ENCODE measurements around the gene RDH5. TPM values are rescaled to one million over a fixed set of nuclear protein-coding genes. Genes with fewer than 3 reads are reported as not detected.
A peak's percentile ranks its signal among the peaks of the same experiment; 100 is the strongest.

Gene RDH5
- total and polyA plus RNA-seq, 4 donors: 3.1 to 5.4 (median 3.9) TPM

DNA sequence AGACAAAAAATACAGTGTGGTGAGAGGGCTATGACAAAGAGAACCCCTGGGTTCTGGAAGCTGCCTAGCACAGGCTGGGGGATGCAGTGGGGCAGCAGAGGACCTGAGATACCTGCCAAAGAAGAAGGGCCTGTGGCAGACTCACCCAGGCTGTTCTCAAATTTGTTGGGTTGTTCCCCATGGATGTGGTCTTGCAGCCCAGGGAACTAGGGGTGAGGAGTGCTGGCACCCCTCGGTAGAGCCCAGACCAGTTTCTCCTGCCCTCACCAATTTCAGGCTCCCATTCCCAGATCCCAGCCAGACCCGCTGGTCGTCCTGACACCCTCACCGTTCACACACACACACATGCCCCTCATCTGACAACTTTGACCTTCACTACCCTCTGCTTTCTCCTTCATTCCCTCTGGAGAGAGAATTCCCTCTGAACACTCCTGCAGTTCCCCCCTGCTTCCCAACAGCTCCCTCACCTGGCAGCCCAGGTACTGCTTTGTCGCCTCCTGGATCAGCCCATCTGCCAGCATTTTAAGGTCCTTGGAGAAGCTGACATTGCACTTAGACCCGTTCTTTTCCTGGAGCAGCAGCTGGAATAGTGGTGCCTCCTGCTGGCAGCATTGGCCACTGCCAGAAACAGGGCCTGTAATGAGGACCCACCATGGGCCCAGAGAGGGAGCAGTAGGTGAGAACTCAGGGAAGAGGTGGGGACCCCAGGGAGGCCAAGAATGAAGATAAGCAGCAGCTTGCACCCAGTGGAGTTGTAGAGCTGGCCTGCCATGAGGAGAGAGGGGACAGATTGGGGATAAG lies 16.8 kb downstream of the RDH5 start:
- no peak overlapping the region for H3K27ac ChIP-seq (ENCODE audit: low read depth in 1 of 2, low read length in 1 of 2)
- WGBS, 2 donors: 39 to 51% methylated on average over 6 of the region's 6 CpGs

GRCh38 chr12:55737581-55738122 lies 17.5 kb downstream of the RDH5 start:
- no peaks in the 10 kb centered on the region for H3K27me3 ChIP-seq (ENCODE audit: control insufficient read depth in 3 of 3, insufficient read depth in 3 of 3, low read length in 2 of 3)
- H3K36me3 ChIP-seq (ENCODE audit: control insufficient read depth in 4 of 4, insufficient read depth in 4 of 4, low read length in 4 of 4): no peaks in the 10 kb centered on the region
- 15 to 18% methylated on average over 4 of the region's 4 CpGs for WGBS, 2 donors
- peak overlapping the region in 1 of 2 donors; percentile 23 for H3K27ac ChIP-seq (ENCODE audit: low read depth in 1 of 2, low read length in 1 of 2)
- no peak for ATAC-seq (ENCODE audit: insufficient read depth, low FRiP score)
- peak in 2 of 3 donors; percentile 62 to 73 for DNase-seq
- H3K4me3 ChIP-seq: no peak overlapping the region
- peak overlapping the region; percentile 59 to 91 for H3K9ac ChIP-seq (ENCODE audit: insufficient read depth in 1 of 2, low read length in 2 of 2)
- peaks cover 0 to 30% (median 11%) of the 10 kb centered on the region in 5 donors for H3K4me1 ChIP-seq (ENCODE audit: control insufficient read depth in 5 of 5, insufficient read depth in 5 of 5, low read length in 5 of 5)
- H3K9me3 ChIP-seq (ENCODE audit: control insufficient read depth in 4 of 4, insufficient read depth in 3 of 4, low read length in 3 of 4): no peaks in the 10 kb centered on the region
- TF ChIP-seq CTCF (IDR thresholded peaks at IDR 0.05; ENCODE audit: control extremely low read depth, extremely low read depth): no peak

More for the DNA sequence above, 16.8 kb downstream of the RDH5 start:
- ATAC-seq (ENCODE audit: insufficient read depth, low FRiP score): peak; percentile 77
- Histone ChIP-seq H3K4me1 (ENCODE audit: control insufficient read depth in 5 of 5, insufficient read depth in 5 of 5, low read length in 5 of 5) (peaks cover 0 to 24% (median 4%) of the 10 kb centered on the region in 5 donors), H3K9me3 (ENCODE audit: control insufficient read depth in 4 of 4, insufficient read depth in 3 of 4, low read length in 3 of 4) (no peaks in the 10 kb centered on the region), H3K4me3 (no peak overlapping the region), H3K9ac (ENCODE audit: insufficient read depth in 1 of 2, low read length in 2 of 2) (peak overlapping the region in 1 of 2 donors; percentile 23), H3K27me3 (ENCODE audit: control insufficient read depth in 3 of 3, insufficient read depth in 3 of 3, low read length in 2 of 3) (no peaks in the 10 kb centered on the region), H3K36me3 (ENCODE audit: control insufficient read depth in 4 of 4, insufficient read depth in 4 of 4, low read length in 4 of 4) (no peaks in the 10 kb centered on the region)
- TF ChIP-seq CTCF (IDR thresholded peaks at IDR 0.05; ENCODE audit: control extremely low read depth, extremely low read depth): peak; percentile 66
- DNase-seq: peak; percentile 74 to 80 (median 76)

- Histone ChIP-seq H3K4me3 (peak overlapping the region; percentile 24), H3K27me3 (ENCODE audit: control insufficient read depth in 3 of 3, insufficient read depth in 3 of 3, low read length in 2 of 3) (no peaks in the 10 kb centered on the region), H3K9me3 (ENCODE audit: control insufficient read depth in 4 of 4, insufficient read depth in 3 of 4, low read length in 3 of 4) (no peaks in the 10 kb centered on the region), H3K27ac (ENCODE audit: low read depth in 1 of 2, low read length in 1 of 2) (peak overlapping the region; percentile 23 to 37), H3K9ac (ENCODE audit: insufficient read depth in 1 of 2, low read length in 2 of 2) (peak overlapping the region; percentile 59 to 91), H3K4me1 (ENCODE audit: control insufficient read depth in 5 of 5, insufficient read depth in 5 of 5, low read length in 5 of 5) (peaks cover 0 to 31% (median 11%) of the 10 kb centered on the region in 5 donors), H3K36me3 (ENCODE audit: control insufficient read depth in 4 of 4, insufficient read depth in 4 of 4, low read length in 4 of 4) (no peaks in the 10 kb centered on the region)
- ATAC-seq (ENCODE audit: insufficient read depth, low FRiP score): peak; percentile 72
- peak; percentile 94 to 97 (median 96) for DNase-seq
- 1 to 4% methylated on average over 14 of the region's 14 CpGs for WGBS, 2 donors
- peak; percentile 96 for TF ChIP-seq CTCF (IDR thresholded peaks at IDR 0.05; ENCODE audit: control extremely low read depth, extremely low read depth)
Measured at GRCh38 chr12:55738123-55739024, 18.2 kb downstream of the RDH5 start.
